CD4-positive, alpha-beta T cell treated with Interleukin-2 at 100 ng/mL for 4 hours (primary cell): Measurements from ENCODE around the gene SLC12A6.
"Not testable (repeated sequence)": the region's sequence is repeated elsewhere in the genome, so short reads cannot be mapped to it uniquely, and the experiment has no call there.

Source experiments
- DNase-seq: peaks from one replicate; pipeline ENCODE4 v3.0.0-alpha.2; 2020; ENCODE audit warnings: low spot score

Gene SLC12A6

DNA sequence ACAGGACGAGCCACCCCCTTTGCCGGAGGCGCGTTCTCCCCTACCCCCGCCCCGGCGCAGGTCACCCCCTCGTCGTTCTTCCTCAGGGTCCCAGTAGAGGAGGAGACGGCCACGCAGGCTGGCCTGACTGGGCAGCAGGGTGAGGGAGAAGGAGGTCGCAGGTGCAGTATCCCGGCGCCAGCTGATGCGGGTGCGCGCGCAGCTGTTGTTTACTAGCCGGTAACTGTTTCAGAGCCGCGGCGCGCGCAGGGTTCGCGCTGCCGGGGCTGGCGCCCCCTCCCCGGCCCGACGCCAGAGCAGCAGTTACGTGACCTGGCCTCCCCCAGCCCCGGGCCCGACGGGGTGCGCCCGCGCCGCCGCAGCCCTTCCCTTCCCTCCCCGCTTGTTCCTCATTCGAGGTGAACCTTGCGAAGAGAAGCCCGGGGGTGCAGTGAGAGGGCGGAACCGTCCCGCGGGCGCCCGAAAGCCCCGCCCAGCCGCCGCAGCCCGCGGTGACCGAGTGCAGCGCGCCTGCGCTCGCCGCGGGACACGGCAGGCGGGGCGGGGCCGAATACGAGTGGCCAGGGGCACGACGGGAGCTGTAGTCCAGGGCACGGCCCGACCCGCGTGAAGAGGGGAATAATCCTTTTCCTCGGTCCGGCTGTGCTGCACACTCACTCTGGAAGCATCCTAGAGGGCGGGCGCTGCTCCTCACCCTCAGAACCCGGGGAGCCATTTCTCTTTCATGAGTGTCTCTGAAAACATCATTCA is at the start of gene SLC12A6:
TSS of gene SLC12A6 (minus strand) at position 225 of the 750 bp plus-strand sequence. CDS start 1,101 bp downstream, outside the sequence.
- peak; percentile 90 for DNase-seq

DNA sequence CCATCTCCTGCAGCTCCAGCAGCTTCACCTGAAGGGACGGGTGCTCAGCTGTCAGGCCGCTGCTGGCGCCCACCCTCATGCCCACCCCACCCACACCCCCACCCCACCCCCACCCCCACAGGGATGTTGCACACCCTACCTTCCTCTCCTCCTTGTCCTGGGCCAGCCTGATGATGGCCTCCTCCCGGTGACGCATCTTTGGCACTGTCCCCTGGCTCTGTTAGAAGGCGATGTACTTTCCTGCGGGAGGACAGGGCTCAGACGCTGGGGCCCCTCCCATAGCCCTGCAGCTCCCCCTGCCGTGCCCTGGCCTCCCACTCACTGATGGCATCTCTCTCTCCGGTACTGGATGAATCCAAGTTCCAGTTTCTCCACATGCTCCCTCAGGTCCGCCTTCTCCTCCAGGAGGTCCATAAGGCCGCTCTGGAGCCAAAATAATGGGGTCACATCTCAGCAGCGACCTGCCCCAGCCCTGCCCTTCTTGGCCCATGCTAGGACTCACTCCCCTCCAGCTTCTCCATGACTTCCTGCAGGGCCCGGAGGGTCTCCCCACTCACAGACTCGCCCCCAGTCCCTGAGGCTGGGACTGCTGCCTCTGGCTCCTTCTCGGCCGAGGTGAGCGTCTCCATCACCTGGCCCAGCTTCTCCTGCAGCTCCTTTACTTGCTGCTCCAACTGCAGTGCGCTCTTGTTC is 44.4 kb upstream of the SLC12A6 start:
- not testable (repeated sequence) for DNase-seq

DNA sequence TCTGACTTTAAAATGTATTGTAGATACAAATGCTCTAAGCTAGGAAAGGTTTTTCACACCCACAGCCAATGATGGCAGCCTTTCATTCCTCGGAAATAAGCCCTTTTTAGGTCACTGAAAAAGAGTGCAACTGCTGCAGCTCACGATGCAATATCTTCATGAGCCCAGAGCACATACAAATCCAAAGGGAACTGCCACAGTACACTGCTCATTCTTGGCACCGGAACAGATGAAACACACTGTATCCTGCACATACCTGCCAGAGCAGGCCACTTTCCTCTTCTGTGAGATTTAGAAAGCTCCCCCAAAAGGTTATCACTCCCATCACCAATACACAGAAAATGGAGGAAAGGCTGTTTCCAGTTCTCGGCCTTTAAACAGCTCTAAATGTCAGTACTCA is 42.9 kb upstream of the SLC12A6 start:
- not testable (repeated sequence) for DNase-seq

DNA sequence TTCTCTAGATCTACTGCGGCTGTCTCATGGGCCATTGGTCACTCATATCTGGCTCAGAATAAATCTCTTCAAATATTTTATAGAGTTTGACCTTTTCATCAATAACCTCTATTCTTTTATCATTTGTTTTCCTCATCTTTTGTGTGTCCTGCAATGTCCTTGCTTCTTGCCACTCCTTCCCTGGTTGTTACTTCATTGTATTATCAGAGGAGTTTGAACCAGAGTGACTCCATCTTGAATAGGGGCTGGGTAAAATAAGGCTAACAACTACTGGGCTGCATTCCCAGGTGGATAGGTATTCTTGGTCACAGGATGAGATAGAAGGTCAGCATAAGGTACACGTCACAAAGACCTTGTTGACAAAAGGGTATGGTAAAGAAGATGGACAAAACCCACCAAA is 39.3 kb upstream of the SLC12A6 start:
- DNase-seq: no peak

DNA sequence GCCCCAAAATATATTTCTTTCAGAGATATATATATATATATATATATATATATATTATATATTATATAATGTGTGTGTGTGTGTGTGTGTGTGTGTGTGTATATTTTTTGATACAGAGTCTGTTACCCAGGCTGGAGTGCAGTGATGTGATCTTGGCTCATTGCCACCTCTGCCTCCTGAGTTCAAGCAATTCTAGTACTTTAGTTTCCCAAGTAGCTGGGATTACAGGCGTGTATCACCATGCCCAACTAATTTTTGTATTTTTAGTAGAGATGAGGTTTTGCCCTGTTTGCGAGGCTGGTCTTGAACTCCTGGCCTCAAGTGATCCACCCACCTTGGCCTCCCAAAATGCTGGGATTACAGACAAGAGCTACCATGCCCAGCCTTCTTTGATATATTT is 38.0 kb upstream of the SLC12A6 start:
- DNase-seq: not testable (repeated sequence)

DNA sequence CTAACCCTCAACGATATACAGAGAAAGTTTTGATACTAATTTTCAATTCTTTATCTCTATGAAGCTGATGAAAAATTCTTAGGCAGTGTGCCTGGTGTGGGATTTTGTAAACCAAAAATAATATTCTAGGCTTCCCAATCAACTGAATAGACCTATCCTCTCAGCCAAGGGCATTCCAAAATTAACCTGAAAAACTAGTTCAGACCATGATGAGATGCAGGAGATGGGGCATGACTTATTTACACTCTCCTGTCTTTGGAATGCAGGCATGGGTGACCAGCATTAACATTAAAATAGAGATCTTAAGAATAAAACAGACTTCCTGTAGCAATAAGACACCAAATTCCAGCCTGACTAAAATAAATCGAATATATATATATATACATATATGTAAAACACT is 37.2 kb upstream of the SLC12A6 start:
- no peak for DNase-seq

DNA sequence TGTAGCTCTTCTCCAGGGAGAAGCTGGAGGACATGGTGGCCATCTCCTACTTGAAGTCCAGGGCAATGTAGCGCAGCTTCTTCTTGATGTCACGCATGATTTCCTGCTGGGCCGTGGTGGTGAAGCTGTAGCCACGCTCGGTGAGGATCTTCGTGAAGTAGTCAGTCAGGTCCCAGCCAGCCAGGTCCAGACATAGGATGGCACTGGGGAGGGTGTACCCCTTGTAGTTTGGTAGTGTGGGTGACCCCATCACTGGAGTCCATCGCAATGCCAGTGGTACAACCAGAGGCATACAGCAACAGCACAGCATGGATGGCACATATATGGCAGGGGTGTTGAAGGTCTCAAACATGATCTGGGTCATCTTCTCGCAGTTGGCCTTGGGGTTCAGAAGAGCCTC is 36.4 kb upstream of the SLC12A6 start:
- no peak for DNase-seq

DNA sequence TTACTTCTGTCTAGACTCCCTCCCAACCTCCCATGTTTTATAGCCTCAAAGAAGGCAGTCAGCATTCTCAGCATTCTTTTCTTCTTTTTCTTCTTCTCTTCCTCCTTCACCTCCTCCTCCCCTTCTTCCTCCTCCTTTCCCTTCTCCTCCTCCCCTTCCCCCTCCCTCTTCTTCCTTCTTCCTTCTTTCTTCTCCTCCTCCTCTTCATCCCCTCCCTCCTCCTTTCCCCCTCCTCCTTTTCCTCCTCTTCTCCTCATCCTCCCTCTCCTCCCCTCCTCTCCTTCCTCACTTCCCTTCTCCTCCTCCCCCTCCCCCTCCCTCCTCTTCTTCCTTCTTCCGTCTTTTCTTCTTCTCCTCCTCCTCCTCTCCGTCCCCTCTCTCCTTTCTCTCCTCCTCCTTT is 33.1 kb upstream of the SLC12A6 start:
- DNase-seq: no peak

DNA sequence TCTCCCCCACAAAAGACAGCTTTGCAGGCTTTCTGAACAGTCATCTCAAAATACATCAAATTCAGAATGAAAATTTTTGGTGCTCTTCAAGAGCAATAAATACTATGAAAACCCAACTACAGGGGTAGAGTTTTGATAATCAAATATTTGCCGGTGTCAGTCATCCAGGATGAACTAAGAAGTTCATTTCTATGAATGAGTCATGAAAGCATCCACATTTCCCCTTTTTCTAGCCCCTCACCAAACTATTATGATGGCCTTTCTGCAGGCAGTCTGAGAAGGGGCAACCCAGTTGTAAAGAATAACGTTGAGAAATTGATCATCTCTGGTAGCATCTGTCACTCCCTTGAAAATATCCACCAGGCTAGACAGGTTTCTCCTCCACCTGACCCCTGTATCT is 32.5 kb upstream of the SLC12A6 start:
- no peak for DNase-seq

DNA sequence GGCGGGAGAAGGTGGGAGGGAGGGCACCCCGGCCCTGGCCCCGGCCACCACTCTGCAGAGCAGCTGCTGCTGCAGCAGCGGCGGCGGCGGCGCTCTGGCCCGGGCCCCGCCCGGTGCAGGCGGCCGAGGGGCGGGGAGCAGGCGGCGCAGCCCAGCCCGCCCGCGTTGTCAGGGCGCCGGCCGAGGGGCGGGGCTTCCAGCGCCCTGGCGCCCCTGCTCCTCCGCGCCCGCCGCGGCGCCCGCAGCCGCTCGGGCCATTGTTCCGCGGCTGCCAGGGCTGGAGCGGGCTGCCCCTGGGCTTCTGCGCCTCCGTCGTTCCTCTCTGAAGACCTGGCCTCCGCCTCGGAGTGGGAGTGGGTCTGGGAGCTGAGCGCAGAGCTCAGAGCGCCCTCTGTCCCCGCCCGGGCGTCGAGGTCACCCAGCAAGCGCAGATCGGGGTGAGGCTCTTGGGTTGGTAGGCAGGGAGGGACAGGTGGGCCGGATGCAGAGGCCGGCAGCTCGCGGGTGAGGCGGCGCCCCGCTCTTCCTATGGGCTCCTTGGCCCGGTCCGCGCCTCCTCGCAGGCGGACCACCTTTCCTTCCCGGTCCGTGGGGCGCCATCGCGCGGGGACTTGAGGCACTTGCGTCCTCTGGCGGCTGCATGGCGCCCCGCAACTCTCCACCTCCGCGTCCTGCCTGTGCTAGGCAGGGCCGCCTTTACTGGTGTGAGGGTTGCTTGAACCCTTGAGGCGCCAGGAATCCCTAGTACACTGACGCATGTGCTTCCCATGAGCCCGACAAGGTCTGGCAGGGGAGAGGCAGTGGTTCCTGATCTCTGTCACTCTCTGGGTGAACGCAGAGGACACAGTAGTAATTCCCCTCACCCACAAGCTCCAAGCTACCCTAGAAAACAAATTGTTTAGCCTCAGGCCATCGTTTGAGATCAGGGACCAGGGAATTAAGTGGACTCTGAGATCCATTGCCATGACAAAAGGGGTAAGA is 29.8 kb upstream of the SLC12A6 start, which contains the start of gene LPCAT4:
TSS of gene LPCAT4 (minus strand) at position 96 of the 981 bp plus-strand sequence. CDS start 96 bp downstream, outside the sequence.
- DNase-seq: peak; percentile 91

DNA sequence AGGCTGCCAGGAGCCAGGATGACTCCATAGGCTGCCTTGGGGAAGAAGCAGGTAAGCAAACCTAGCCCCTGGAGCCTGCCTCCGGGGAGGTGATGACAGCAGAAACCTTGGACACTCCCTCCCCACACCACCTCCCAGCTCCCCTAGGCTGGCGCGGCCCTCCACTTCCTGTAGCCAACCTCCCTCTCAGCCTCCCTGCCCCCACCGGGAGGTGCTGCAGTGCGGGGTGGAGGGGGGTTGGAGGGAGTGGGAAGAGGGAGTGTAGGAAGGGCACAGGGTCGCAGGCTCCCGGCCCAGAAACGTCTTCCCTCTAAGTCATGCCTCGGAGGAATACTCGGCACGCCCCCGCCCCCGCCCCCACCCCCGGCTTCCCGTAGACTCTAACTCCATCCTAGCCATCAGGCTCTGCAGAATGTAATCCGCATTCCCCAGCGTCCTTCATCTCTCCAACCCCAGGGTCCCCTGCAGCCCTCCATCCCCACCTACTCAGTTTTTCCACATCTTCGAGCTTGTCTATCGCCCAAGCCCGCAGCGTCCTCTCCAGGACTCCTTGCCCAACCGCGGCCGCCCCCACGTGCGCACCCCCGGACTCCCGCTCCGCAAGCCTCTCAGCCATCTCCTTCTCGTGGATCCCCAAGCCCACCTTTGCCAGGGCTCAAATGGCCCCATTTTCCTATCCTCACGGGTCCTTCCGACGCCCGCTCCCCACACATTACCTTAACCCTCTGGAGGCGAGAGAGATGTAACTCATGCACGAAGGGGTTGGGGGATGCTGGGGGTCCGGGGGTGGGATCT is 28.9 kb upstream of the SLC12A6 start:
- peak; percentile 37 for DNase-seq

DNA sequence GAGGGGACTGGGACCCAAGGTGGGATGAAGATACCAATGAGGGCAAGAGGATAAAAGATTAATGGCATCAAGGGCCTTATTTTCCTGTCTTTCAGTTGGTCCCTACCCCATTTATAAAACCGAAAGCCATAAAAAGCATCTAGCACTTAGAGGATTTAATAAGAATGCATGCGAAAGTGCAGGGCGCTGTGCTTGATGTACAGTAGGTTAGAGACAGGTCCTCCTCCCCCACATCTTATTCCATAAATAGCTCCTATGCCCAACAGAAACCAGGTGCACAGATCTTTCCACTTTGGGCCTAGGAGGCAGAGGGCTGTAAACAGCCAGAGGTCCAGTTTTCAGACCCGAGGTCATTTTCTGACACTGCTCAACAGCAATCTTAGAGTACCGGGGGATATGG is 28.3 kb upstream of the SLC12A6 start:
- DNase-seq: no peak

DNA sequence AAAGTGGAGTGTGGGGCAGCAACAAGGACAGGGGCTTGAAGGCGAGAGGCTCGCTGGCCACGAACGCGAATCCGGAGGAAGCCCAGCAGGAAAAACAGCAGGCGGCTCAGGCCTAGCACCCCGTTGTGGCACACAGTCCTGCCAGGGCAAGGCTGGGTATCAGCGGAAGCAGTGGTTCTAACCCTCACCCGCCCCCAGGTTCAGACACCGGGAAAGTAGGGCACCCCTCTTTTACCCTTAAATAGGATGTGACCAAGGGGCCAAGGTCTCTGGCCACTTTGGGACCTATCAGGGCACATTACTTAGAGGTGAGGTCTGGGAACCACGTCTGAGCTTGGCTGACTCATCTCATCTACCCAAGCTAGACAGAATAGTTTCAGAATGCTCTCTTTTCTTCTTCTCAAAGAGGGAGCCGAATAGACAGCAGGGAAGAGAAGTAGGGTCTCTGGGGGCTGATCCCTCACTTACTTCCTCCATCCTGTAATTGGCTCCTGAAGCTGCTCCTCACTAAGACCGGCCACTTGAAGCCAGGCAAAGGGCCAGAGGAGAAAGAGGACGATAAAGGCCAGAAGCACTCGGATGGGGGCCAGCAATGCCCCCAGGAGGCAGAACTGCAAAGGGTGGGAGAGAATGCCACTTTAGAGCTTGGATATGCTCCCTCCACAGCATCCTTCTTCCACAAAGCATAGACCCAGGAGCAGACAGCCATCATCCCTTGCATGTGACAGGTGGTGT is 27.7 kb upstream of the SLC12A6 start:
- peak; percentile 6 for DNase-seq

DNA sequence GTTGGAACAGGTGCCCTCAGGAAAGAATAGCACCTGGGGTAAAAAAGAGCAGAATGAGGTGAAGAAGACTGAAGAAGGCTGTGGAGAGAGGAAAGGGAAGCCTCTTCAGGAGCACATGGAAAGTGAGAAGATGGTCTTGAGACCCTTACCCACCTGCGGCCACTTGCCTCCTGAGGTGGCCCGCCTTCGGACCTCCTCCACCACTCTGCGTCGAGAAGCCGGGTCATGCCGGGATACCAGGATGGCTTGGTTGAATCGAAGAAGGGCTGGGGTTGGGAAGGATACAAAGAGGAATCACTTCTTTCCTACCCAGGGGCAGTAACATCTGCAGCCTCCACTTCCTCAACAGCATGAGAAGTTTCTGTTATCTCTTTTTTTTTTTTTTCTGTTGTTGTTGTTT is 26.5 kb upstream of the SLC12A6 start:
- DNase-seq: no peak

DNA sequence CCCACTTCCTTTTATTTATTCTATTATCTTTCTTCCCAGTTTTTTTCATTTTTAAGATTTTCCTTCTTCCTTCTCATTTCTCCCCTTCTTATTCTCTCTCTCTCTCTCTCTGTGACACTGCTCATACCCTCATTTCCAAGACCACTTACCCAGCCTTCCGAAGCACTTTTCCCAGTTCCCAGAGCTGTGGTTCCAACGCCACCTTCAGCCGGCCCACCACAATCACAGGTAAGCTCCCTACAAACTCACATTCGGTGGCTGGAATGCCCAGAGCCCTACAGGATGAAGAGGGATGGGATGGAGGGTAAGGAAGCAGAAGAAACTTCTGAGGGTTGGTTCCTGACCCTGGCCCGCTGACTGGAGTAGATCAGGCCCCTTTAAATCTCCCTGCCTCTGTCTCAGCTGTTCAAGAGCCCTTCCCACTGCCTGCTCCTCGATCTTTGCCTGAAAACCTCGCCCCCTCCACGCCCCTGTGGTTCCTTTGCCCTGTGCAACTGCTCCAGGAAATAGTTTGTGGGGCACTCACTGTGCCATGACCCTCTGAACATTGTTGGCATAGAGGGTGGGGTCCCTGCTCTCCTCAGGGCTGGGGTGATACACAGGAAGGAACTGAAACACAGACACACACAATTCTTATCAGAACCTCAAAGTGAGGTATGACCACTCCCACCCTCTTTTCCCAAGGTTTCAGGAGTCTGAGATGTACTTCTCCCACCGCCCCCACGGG is 24.6 kb upstream of the SLC12A6 start:
- DNase-seq: no peak

DNA sequence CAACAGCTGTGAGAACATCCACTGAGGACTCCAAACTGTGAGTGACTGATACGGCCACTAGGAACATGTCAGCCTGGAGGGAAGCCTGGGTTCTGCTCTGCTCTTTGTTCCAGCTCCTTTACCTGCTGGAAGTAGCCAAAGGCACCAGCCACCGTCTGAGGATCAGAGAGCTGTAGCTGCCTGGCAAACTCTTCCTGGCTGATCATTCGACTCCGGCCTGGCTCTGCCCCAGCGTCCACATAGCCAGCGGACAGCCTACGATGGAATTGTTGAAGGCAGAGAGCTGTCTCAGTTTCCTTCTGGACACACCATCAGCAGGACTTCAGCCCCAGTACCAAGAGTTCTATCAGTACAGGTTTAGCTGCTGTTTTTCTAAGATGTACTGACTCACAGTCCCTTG is 23.7 kb upstream of the SLC12A6 start:
- no peak for DNase-seq

DNA sequence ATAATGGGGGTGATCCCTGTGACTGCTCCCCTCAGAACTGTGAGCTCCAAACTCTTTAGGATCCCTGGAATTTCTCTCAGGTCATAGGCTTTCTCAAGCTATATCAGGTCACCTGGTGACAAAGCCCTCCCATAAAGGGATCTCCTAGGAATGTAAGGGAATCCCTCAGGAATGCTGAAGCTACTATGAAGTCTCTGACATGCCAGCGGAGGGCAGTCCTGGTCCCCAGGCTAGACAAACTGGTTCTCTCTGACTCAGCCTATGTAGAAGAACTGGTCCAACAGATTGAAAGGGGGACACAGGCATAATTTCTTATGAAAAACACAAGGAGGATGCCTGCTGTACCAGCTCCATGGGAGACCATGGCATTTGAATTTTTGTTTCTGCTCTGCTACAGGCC is 22.7 kb upstream of the SLC12A6 start:
- DNase-seq: no peak

DNA sequence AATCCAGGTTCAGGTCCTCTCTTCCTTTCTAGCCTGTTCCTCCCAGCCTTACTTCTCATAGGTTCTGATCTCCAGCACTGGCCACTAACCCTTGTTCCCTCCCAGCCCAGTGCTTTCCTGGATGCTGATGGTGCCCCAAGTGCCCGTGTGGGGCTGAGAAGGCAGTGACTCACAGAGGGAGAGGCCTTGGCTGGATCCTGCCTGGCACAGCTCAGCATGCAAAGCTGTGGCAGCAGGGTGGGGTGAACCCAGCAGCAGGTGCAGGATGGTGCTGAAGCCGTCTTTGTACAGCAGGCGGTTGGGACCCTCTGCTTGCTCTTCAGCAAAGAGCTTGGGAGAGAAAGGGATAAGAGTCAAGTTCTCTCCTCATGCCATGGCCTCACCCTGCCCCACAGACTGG is 21.8 kb upstream of the SLC12A6 start:
- DNase-seq: no peak

DNA sequence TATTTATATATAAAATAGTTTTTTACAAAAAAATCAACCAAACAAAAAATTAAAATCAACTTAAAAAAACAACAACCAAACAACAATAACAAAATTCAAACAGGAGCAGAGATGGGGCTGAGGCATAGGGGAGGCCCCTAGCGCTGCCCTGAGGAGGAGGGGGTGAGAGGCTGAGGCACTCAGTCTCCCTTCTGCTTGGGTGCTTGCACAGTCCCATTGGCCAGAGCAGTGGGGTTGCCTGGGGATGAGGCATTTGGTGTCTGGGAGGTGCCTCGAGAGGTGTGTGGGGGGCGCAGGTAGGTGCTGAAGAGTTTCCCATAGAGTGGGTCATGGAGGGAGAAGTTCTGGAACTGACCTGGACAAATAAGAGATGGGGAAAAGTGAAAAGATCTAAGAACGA is 21.4 kb upstream of the SLC12A6 start:
- no peak for DNase-seq

DNA sequence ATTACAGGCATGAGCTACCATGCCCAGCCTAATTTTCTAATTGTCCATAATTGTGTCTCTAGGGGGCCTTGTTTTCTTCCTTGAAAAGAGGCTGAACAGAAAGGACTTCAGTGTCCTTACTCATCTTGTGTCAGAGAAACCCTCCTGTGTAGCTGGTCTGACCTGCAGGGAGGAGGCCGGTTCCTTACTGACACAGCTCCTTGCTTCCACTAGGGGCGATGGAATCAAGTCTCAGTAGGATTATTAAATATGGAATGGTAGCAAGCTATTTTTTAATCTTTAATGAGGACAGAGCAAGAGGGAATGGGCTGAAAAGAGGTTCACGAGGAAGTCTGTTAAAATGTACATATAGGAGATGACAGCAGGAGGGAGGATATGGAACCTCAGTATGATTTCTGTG is 20.8 kb upstream of the SLC12A6 start:
- DNase-seq: no peak
